GM12865 (cell line): ENCODE measurements around the gene FAM3B.
A peak's percentile ranks its signal among the peaks of the same experiment; 100 is the strongest.

Experiments used
- DNase-seq: peaks from one replicate; pipeline ENCODE4 v3.0.0; 2010; ENCODE audit warnings: low read depth
- H3K4me3 ChIP-seq: 2 replicates; pipeline ENCODE4 v1.5.1; 2011; ENCODE audit warnings: mild to moderate bottlenecking, low read depth, low read length, control low read depth
- CTCF ChIP-seq: IDR thresholded peaks from 2 replicates; pipeline ENCODE4 v1.5.1; 2011; ENCODE audit warnings: low read length, control low read depth, low read depth, inconsistent platforms; ENCODE audit not compliant: insufficient read depth; ENCODE audit errors: missing control alignments

Gene FAM3B

GRCh38 chr21:41360072-41360821 lies 43.6 kb downstream of the FAM3B start:
- no peak for TF ChIP-seq CTCF
- no peak for DNase-seq
- no peak overlapping the region for H3K4me3 ChIP-seq

GRCh38 chr21:41361053-41361785 lies 44.6 kb downstream of the FAM3B start:
- DNase-seq, result no peak
- no peak for TF ChIP-seq CTCF
- H3K4me3 ChIP-seq, result peak overlapping the region; percentile 61

GRCh38 chr21:41361786-41362604 lies 45.4 kb downstream of the FAM3B start, which contains the start of gene MX2:
Gene MX2 (plus strand): TSS chr21:41362027. CDS start chr21:41376907, 14,880 bp downstream.
- DNase-seq, result peak; percentile 88
- no peak for TF ChIP-seq CTCF
- H3K4me3 ChIP-seq, result peak within 1 kb of the TSS; percentile 61

GRCh38 chr21:41362605-41363369 lies 46.2 kb downstream of the FAM3B start:
- H3K4me3 ChIP-seq, result peak overlapping the region; percentile 61
- TF ChIP-seq CTCF, result no peak
- DNase-seq, result no peak

- DNase-seq, result no peak
- no peak for TF ChIP-seq CTCF
- peak overlapping the region; percentile 61 for H3K4me3 ChIP-seq
Observed at GRCh38 chr21:41363370-41364270, 47.0 kb downstream of the FAM3B start.

- H3K4me3 ChIP-seq, result peak overlapping the region; percentile 61
- DNase-seq, result peak; percentile 41
- no peak for TF ChIP-seq CTCF
Observed at GRCh38 chr21:41364308-41364707, 47.7 kb downstream of the FAM3B start.
